ENCODE measurements around the gene SORCS2.

DNA sequence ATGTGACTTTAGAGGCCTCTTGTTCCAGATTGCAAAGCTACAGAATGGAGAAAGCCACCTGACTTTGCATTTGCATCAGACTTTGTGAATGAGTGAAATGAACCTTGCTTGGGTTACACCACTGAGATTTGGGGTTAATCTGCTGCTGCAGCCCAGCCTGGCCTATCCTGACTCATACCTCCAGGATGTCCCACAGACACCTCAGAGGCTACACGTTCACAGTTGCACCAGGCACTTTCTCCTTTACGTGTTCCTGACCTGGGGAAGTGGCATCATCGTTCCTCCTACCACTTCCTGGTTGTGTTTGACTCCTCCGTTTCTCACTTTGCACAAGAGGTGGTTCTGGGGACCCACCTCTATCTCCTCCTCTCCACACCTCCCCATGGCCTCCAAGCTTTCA, 9.2 kb upstream of the SORCS2 start:
- no peak for TF ChIP-seq CTCF (IDR thresholded peaks at IDR 0.05)
- no peak for TF ChIP-seq POLR2A (IDR thresholded peaks at IDR 0.05)

Measured in breast epithelium (tissue), 3 donors.